ENCODE results near the gene GTF2H1.

Gene GTF2H1

DNA sequence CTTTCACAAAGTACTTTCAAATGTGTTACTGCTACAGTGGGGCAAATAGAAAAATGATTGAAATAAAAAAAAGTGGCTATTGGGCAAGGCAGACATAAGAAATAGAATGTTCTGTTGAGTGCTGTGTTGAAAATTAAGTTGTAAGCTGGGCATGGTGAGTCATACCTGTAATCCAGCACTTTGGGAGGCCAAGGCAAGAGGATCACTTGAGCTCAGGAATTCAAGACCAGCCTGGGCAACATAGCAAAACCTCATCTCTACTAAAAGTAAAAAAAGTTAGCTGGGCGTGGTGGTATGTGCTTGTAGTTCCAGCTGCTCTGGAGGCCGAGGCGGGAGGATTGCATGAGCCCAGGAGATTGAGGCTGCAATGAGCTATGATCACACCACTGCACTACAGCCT lies 45.1 kb downstream of the GTF2H1 start:
- Histone ChIP-seq H3K9ac (ENCODE audit: low read depth, low read length, poor library complexity, severe bottlenecking) (peak overlapping the region; percentile 42), H3K4me1 (ENCODE audit: insufficient read depth, low read length, poor library complexity, severe bottlenecking) (peaks cover 59% of the 10 kb centered on the region), H3K4me2 (ENCODE audit: low read depth, low read length, poor library complexity, severe bottlenecking) (peak overlapping the region; percentile 65), H3K9me3 (ENCODE audit: insufficient read depth, low read depth, low read length) (no peaks in the 10 kb centered on the region), H3K9me2 (replicated peaks; ENCODE audit: low read depth, low read length) (no peaks in the 10 kb centered on the region), H4K20me1 (ENCODE audit: insufficient read depth, low read length, poor library complexity, severe bottlenecking) (no peaks in the 10 kb centered on the region), H3K4me3 (ENCODE audit: low read length, poor library complexity, severe bottlenecking) (peak overlapping the region; percentile 9), H3K36me3 (ENCODE audit: insufficient read depth, low read length) (peaks cover 14% of the 10 kb centered on the region; the same call in 1 of the 2 replicates), H3K27me3 (ENCODE audit: insufficient read depth, low read length, poor library complexity, severe bottlenecking) (no peaks in the 10 kb centered on the region), H3F3A (ENCODE audit: low read depth) (no peaks in the 10 kb centered on the region), H3K79me2 (ENCODE audit: insufficient read depth, low read length) (no peaks in the 10 kb centered on the region; the same call in 1 of the 2 replicates), H2AFZ (ENCODE audit: low read length) (no peak overlapping the region)
- TF ChIP-seq, protein P1, sequence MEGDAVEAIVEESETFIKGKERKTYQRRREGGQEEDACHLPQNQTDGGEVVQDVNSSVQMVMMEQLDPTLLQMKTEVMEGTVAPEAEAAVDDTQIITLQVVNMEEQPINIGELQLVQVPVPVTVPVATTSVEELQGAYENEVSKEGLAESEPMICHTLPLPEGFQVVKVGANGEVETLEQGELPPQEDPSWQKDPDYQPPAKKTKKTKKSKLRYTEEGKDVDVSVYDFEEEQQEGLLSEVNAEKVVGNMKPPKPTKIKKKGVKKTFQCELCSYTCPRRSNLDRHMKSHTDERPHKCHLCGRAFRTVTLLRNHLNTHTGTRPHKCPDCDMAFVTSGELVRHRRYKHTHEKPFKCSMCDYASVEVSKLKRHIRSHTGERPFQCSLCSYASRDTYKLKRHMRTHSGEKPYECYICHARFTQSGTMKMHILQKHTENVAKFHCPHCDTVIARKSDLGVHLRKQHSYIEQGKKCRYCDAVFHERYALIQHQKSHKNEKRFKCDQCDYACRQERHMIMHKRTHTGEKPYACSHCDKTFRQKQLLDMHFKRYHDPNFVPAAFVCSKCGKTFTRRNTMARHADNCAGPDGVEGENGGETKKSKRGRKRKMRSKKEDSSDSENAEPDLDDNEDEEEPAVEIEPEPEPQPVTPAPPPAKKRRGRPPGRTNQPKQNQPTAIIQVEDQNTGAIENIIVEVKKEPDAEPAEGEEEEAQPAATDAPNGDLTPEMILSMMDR (conservative IDR thresholded peaks at IDR 0.05; ENCODE audit: low read length) = no peak
- no peak for TF ChIP-seq EZH2phosphoT487 (IDR thresholded peaks at IDR 0.05; ENCODE audit: borderline replicate concordance)

DNA sequence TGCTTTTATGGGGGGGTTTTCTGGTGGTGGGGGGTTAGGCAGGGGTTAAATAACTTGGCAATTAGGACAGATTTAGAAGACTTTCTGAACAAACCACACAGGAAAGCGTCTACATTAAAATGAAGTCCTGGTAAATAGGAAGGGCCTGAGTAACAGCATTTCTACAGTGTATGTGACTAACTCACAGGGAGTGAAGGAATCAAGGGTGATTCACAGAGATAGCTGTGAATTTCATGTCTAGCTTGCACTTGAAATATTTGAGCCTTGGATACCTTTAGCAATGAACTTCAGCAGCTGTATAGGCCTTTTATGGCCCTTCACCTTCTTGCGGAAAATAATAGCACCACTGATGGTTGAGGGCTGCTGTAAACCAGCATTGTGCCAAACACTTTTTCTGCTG lies 45.9 kb downstream of the GTF2H1 start:
- TF ChIP-seq, protein P1 (conservative IDR thresholded peaks at IDR 0.05; ENCODE audit: low read length) = no peak
- no peak for TF ChIP-seq EZH2phosphoT487 (IDR thresholded peaks at IDR 0.05; ENCODE audit: borderline replicate concordance)
- H3K4me2 ChIP-seq (ENCODE audit: low read depth, low read length, poor library complexity, severe bottlenecking) = peak overlapping the region; percentile 60
- no peaks in the 10 kb centered on the region for H3F3A ChIP-seq (ENCODE audit: low read depth)
- no peaks in the 10 kb centered on the region; the same call in 1 of the 2 replicates for H3K79me2 ChIP-seq (ENCODE audit: insufficient read depth, low read length)
- H3K4me3 ChIP-seq (ENCODE audit: low read length, poor library complexity, severe bottlenecking) = peak overlapping the region; percentile 30
- no peaks in the 10 kb centered on the region for H3K9me3 ChIP-seq (ENCODE audit: insufficient read depth, low read depth, low read length)
- H2AFZ ChIP-seq (ENCODE audit: low read length) = no peak overlapping the region
- no peaks in the 10 kb centered on the region for H4K20me1 ChIP-seq (ENCODE audit: insufficient read depth, low read length, poor library complexity, severe bottlenecking)
- peaks cover 59% of the 10 kb centered on the region for H3K4me1 ChIP-seq (ENCODE audit: insufficient read depth, low read length, poor library complexity, severe bottlenecking)
- peak overlapping the region; percentile 47 for H3K9ac ChIP-seq (ENCODE audit: low read depth, low read length, poor library complexity, severe bottlenecking)
- H3K36me3 ChIP-seq (ENCODE audit: insufficient read depth, low read length) = peaks cover 12% of the 10 kb centered on the region; the same call in 1 of the 2 replicates
- no peaks in the 10 kb centered on the region for H3K9me2 ChIP-seq (replicated peaks; ENCODE audit: low read depth, low read length)
- no peaks in the 10 kb centered on the region for H3K27me3 ChIP-seq (ENCODE audit: insufficient read depth, low read length, poor library complexity, severe bottlenecking)

DNA sequence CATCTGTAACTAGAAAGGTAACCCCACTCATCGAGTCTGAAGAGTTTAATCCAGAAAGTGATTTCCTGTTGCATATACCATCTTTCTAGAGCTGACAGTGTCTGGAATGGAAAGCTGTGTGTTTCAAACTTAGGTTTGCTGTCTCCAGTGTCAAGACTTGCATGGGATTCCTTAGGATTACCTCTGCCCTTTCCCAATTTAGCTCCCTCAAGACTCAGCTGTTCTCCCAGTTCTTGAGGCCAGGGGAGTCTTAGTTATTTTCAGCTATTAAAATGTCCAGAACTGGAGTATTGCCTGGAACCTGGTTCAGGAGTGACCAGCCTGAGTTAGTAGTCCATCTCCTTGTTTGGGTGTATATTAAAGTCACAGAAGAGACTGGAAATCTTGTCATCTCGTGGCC lies 47.0 kb downstream of the GTF2H1 start:
- Histone ChIP-seq H2AFZ (ENCODE audit: low read length) (no peak overlapping the region), H3K4me3 (ENCODE audit: low read length, poor library complexity, severe bottlenecking) (no peak overlapping the region), H3F3A (ENCODE audit: low read depth) (no peaks in the 10 kb centered on the region), H3K4me2 (ENCODE audit: low read depth, low read length, poor library complexity, severe bottlenecking) (peak overlapping the region; percentile 27), H3K9me2 (replicated peaks; ENCODE audit: low read depth, low read length) (no peaks in the 10 kb centered on the region), H3K9me3 (ENCODE audit: insufficient read depth, low read depth, low read length) (no peaks in the 10 kb centered on the region), H4K20me1 (ENCODE audit: insufficient read depth, low read length, poor library complexity, severe bottlenecking) (no peaks in the 10 kb centered on the region), H3K79me2 (ENCODE audit: insufficient read depth, low read length) (no peaks in the 10 kb centered on the region; the same call in 1 of the 2 replicates), H3K9ac (ENCODE audit: low read depth, low read length, poor library complexity, severe bottlenecking) (peak overlapping the region; percentile 47), H3K36me3 (ENCODE audit: insufficient read depth, low read length) (peaks cover 2% of the 10 kb centered on the region; the same call in 1 of the 2 replicates), H3K4me1 (ENCODE audit: insufficient read depth, low read length, poor library complexity, severe bottlenecking) (peaks cover 54% of the 10 kb centered on the region), H3K27me3 (ENCODE audit: insufficient read depth, low read length, poor library complexity, severe bottlenecking) (no peaks in the 10 kb centered on the region)
- TF ChIP-seq, protein P1 (conservative IDR thresholded peaks at IDR 0.05; ENCODE audit: low read length) = no peak
- TF ChIP-seq EZH2phosphoT487 (IDR thresholded peaks at IDR 0.05; ENCODE audit: borderline replicate concordance) = no peak
